HEK293 (cell line): ENCODE measurements around the gene DGKK.

Experiments
- CTCF ChIP-seq: fragments of 450-650 bp; formaldehyde crosslinking; IDR thresholded peaks from 2 replicates; pipeline ENCODE4 v1.5.1; 2016; ENCODE audit warnings: missing biosample characterization, missing genetic modification characterization
- OSR2 ChIP-seq: fragments of 450-650 bp; formaldehyde crosslinking; IDR thresholded peaks from 2 replicates; pipeline ENCODE4 v1.5.1; 2016; ENCODE audit warnings: missing biosample characterization, missing genetic modification characterization
- REPIN1 ChIP-seq: fragments of 450-650 bp; formaldehyde crosslinking; IDR thresholded peaks from 2 replicates; pipeline ENCODE4 v1.5.1; 2017; ENCODE audit warnings: missing biosample characterization, missing genetic modification characterization, low read depth
- REST ChIP-seq: fragments of 450-650 bp; formaldehyde crosslinking; IDR thresholded peaks from 2 replicates; pipeline ENCODE4 v1.5.1; 2016; ENCODE audit warnings: missing biosample characterization, missing genetic modification characterization
- ZNF239 ChIP-seq: fragments of 450-650 bp; formaldehyde crosslinking; IDR thresholded peaks from 2 replicates; pipeline ENCODE4 v1.5.1; 2016; ENCODE audit warnings: missing biosample characterization, missing genetic modification characterization
- ZNF341 ChIP-seq: fragments of 450-650 bp; formaldehyde crosslinking; IDR thresholded peaks from 2 replicates; pipeline ENCODE4; 2016; ENCODE audit warnings: low read depth, missing biosample characterization, missing genetic modification characterization
- ZNF518A ChIP-seq: fragments of 450-650 bp; formaldehyde crosslinking; conservative IDR thresholded peaks from 2 replicates; pipeline ENCODE4 v1.5.1; 2016; ENCODE audit warnings: low read depth, missing biosample characterization, missing genetic modification characterization
- ZNF677 ChIP-seq: fragments of 450-650 bp; IDR thresholded peaks from 2 replicates; pipeline ENCODE4 v1.5.0; 2018; ENCODE audit warnings: missing biosample characterization, mild to moderate bottlenecking, missing genetic modification characterization, moderate library complexity
- ZNF701 ChIP-seq: fragments of 450-650 bp; formaldehyde crosslinking; IDR thresholded peaks from 2 replicates; pipeline ENCODE4 v1.5.1; 2016; ENCODE audit warnings: missing biosample characterization, missing genetic modification characterization
- ZNF791 ChIP-seq: fragments of 450-650 bp; formaldehyde crosslinking; IDR thresholded peaks from 2 replicates; pipeline ENCODE4 v1.5.1; 2016; ENCODE audit warnings: missing biosample characterization, missing genetic modification characterization

DNA sequence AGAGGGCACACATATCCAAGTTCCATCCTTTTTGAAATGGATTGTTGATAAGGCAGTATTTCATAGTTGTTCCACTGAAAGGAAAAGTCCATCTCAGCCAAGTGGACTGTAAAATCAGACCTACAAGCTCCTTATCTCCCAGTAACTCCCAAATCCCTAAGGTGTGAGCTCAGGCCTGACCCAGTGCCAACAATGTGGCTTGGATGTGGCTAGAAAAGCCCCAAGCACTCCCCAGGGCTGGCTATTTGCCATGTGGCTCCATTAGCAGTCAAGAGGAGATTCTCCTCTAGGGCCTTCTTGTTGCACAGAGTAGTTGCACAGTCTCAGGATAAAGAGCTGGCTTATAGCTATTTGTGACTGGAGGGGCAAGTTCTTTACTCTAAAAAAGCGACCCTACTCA lies 25.0 kb upstream of the DGKK start:
- TF ChIP-seq OSR2 (tag by site-specific recombination) (no peak), ZNF791 (tag by site-specific recombination) (no peak), REPIN1 (tag by site-specific recombination) (no peak), ZNF341 (tag by site-specific recombination) (no peak), CTCF (no peak), ZNF239 (tag by site-specific recombination) (no peak), REST (tag by site-specific recombination) (no peak), ZNF701 (tag by site-specific recombination) (no peak), ZNF677 (tag by site-specific recombination) (no peak), ZNF518A (tag by site-specific recombination) (no peak)
